NCI-H510A treated with DMSO at 0.1 percent for 48 hours (cell line): ENCODE results near the gene FN3K.

Source experiments
- DNase-seq: peaks from one replicate; lab custom pipeline; 2025; lab: John Stamatoyannopoulos, UW

FN3K gene

DNA sequence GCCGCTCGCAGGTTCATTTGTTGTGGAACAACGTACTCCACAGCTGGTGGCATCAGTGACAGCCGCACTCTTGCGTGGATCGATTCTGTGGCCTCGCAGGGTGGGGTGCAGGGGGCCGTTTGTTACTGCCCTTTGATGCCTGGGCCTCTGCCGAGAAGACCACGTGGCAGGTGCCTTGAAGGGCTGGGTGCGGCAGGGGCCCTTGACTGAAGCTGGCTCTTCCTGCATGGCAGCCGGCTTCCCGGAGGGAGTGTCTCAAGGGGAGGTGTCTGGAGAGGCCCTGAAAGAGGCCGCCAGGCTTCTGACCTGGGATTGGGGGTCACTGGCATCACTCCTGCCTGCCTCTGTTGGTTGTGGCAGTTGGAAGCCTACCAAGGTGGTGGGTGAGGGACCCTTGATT, 60.2 kb downstream of the FN3K start:
- DNase-seq, result peak; percentile 75

DNA sequence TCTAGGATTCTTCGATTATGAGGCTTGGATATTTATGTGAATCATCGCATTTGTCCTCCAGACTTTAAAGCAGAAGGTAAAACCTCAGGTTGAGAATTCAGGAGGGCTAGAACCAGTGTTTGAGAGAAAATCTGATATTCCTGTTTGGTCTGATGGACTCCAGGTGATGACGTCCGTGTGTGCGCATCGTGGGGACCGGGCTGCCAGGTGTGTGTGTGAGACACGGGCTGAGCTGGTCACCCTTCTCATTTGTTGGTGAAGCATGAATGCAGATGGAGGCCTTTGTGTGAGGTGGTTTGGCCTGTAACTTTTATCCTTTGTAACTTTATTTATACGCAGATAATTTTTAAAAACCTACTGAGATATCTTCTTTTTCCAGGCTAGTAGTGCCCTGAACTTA, 61.6 kb downstream of the FN3K start:
- peak; percentile 37 for DNase-seq

DNA sequence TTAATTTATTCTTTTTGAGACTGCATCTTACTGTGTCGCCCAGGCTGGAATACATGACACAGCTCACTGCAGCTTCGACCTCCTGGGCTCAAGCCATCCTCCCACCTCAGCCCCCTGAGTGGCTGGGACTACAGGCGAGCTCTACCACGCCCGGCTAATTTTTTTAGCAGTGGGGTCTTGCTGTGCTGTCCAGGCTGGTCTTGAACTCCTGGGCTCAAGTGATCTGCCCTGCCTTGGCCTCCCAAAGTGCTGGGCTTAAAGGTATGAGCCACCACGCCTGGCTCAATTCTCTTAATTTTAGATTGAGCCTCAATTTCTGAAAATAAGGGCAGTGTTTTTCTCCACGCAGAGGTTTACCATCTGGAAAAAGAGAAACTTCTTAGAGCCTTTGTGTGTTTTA, 63.3 kb downstream of the FN3K start:
- no peak for DNase-seq

DNA sequence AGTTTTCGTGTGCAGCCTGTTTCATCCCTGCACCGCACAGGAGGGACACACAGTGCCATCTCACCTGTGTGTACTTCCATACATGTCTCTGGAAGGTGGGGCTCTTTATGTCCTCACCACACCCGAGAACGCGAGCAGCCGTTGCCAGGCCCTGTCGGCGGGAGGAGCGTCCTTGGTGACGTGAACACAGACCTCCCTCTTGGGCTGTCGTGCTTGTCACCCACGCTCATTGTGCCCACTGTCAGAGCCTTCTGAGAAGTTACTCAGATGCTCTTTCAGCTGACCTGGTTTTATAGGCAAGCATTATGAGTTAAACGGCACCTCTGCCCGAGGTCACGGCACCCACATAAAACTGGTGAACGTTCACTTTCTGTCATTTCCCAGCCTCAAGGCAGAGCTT, 64.2 kb downstream of the FN3K start:
- DNase-seq, result no peak
